GM18499 (cell line): ENCODE results near the gene TFF3.

Source experiments
- ATAC-seq: cut with Tn5 transposase; IDR thresholded peaks from one replicate; pipeline ENCODE4 v1.9.1; 2021; ENCODE audit warnings: moderate number of reproducible peaks; ENCODE audit not compliant: insufficient read depth, unreplicated experiment

Gene TFF3

DNA sequence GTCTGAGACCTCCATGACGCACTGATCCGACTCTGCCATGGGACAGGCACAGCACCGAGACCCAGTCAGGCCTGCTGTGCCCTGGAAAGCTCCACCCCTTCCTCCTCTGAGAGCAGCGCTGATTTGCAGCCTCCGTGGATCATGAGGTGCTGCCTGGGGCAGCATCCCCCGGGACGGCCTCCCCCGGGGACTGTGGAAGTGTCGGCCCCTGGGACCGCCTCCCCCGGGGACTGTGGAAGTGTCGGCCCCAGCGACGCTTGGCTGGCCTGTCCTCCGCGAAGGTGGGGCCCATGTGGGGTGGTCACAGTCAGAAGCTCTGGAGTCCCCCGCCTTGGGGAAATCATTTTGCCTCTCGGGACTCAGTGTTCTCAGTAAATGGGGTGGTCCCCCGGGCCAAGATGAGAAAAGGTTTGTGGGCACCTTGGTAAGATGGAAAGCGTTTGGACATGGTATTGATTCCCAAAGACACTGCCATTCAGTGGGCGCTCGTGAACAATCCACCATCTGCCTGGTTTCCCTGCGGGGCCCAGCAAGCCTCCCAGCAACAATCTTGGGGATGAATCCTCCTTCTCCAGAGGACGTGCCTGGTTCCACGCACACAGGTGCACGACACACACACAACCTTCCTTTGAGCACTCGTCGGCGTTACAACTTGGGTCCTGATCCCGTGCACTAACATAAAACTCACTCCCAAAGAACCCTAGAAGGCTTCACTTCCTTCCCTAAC is 32.6 kb upstream of the TFF3 start:
- ATAC-seq: no peak

DNA sequence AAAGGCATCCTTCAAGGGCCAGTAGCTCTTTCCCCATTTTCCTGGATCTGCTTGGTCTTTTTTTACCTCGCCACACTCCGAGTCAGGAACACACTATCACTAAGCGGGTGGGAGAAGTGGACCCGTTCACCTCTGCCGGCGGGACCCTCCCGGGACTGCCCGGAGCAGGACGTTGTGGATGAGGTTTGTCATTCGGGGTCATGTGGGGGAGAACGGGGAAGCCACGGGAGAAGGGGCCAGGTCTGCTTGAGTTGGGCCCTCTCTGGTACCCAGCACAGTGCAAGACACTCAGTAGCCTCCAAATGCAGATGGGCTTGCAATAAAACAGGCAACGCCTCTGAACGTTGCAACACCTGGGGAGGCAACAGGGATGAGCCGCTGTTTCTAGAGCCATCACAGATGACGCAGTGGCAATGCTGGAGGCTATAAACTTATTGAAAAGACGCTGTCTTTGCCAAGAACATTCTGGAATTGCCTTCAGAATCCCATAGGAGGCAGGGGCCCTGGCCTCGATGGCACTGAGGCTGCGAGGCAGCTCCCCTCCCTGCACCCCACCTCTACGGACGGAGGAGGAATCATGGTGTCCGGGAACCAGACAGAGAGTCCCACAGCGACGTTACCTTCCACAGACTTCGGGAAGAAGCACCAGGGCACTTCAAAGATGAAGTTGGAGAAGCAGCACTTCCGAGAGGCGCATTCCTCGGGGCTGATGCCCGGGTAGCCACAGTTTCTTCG is 31.8 kb upstream of the TFF3 start:
- ATAC-seq: no peak

DNA sequence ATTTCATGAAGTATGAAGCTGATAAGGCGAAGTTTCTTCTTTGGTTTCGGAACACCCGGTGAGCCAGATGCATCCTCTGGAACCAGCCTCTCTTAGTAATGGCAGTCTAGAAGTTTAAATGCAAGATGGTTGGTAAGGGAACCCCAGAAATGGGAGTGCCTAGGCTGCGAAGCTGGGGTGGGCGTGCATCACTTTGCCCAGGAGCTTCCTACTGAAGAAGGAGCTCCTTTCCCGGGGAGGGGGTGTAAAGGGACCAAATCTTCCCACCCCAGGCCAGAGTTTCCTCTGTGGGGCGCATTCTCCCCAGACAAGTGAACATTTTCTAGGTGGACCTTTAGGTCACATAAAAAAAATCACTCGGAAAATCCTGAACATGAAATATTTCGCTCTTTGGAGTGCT is 31.2 kb upstream of the TFF3 start:
- ATAC-seq: no peak

DNA sequence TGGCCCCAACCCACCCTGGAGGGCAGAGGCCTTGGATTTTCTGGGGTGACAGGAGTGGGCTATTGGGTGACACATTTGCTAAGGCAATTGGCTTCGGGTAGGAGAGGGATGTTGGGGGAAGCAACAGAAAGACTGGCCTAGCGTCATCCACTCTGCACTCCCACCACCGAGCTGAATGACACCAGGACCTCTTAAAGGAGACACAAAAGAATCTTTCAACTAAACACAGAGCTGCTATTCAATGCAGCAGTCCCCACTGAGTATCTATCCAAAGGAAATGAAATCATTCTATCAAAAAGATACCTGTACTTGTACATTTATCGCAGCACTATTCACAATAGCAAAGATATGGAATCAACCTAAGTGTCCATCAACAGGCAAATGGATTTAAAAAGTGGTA is 29.4 kb upstream of the TFF3 start:
- no peak for ATAC-seq

DNA sequence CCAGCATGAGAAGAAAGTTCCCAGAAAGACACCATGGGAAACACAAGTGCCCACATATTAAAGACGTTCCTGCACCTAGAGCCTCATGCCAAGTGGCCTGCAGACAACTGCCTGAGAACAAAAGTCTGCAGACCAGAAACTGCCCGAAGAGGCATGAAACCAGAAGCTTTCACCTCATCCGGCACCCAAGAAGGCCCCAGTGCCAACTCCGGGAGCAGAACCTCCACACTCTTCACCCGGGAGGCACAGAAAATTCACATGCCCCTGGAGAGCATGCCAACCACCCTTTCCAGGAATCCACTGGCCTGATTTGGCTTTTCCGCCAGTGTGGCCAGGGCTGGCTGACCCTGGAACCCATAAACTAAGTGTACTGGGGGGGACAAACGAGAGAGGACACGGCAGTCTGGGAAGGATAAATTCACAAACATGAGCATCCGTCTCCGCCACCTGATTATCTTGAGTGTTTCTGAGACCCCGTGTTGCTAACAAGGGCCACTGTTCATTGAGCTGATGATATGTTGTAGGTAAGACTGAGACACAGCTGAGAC is 28.8 kb upstream of the TFF3 start:
- ATAC-seq: no peak

DNA sequence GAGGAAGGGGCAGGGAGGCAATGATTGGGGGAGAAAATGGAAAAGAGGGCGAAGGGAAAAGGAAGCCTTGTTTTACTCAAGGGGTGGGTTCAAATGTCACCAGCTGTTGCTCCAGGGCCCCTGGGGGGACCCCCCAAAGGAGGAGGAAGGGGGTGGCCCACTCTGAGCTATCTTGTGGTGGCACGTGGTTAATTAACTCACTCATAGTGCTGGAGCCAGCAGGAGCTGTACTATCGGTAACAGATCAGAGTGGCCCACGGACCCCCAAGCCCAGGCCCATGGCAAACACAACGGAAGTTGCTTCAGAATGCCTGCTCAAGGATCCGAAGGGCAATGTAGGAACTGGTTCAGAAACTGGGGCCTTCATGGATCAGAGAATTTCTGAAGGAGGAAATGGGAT is 28.3 kb upstream of the TFF3 start:
- ATAC-seq: no peak

DNA sequence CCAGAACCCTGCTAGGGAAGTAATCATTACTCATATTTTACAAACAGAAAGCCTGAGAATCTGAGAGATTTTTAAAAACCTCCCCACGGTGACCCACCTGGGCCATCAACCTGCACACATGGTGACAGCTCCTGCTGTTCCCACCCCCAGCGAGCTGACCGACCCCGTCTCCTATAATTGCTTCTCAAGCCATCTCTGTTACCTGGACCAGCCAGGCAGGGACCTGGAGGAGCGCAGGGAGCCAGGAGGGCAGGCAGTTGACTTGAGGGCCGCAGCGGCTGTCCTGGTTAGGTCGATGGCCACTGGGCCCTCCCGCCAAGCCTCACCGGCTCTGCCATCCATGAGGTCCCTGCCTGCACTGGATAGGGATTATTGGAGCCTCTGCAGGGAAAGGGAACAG is 27.9 kb upstream of the TFF3 start:
- no peak for ATAC-seq

DNA sequence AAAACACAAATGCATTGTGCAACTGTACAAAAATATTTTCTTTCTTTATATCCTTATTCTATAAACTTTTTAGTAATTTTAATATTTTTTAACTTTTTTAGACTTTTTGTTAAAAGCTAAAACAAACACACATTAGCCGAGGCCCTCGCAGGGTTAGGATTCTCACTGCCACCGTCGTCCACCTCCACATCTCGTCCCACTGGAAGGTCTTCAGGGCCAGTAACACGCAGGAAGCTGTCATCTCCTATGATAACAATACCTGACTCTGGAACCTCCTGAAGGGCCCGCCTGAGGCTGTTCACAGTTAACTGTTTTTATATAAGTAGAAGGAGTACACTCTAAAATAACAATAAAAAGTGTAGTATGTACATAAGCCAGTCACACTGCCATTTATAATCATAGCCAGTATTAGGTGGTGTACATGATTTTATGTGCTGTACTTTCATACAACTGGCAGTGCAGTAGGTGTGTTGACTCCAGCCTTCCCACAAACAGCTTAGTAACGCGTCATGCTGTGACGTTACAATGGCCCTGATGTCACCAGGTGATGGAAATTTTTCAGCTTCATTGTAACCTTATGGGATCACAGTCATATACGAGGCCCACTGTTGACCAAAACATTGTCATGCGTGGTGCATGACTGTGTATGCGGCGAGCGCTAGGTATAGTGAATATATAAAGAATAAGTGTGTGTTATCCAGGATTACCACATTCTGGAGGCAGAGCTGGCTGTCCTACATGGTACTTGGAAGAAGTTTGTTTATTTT is 26.8 kb upstream of the TFF3 start:
- ATAC-seq: no peak

DNA sequence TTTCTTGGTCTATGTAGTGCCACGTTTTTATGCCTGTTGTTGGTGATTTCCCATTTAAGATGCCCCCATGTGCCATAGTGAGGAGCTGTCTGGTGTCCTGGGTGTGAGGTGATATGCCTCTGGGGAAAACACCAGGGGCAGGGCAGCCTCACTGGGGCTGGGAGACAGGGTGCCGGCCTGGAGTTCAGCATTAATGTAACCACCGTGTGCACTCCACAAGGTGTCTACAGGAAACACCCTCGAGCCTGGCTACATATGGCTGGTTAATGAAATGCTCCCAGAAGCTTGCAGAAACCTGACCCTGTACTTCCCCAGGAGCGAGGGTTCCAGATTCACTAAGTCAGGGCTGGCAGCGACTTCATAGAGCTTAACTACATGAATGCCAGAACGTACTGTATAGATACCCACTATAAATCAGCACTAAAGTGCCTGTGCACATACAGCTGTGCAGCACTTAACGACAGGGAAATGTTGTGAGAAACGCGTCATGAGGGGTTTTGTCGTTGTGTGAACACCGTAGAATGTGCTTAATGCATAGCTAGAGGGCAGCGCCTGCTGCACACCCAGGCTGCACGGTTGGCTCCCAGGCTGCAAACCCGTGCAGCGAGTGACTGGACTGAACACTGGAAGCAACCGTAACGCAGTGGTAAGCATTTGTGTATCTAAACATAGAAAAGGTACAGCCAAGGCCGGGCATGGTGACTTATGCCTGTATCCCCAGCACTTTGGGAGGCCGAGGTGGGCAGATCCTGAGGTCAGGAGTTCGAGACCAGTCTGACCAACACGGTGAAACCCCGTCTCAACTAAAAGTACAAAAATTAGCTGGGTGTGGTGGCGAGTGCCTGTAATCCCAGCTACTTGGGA is 25.2 kb upstream of the TFF3 start:
- no peak for ATAC-seq

DNA sequence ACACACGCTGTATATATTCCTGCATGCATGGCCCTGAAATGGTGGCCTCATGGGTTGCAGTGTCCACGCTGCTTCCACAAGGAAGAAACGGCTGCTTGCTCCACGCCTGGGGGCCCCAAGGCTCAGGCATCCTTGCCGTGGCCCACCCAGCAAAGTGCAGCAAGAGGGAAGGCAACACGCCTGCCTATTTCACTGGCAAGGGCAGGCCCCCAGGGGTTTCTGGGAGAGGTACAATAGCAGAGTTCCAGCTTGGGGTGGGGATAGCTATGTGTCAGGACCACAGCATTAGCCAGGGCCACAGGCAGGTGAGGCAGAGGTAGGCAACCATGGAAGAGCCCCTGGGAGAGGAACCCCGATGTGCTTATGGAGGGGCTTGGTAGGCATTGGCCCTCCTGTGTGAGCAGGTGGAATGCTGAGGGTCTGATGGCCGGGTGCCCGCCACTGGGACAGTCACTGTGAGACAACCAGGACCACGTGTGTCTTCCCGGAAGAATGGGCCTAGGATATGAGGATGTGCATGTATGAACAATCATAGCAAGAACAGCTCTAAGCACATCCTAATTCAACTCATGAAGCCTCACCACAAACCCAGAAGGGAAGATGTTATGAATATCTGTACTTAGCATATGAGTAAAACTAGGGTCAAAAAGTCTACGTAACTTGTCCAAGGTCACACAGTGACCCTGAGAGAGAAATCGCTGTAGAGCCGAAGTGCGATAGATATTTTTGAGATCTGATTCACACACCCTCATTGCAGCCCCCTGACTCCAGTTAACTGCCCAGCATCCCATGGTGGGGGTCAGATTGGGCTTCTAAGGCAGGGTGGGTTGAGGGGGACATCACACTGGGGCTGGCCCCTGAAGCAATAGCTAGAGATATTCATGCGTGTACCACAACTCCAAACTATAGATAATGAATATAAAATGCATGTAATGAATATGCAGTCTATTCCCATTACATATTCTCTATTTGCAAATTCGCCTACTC is 23.8 kb upstream of the TFF3 start:
- no peak for ATAC-seq

DNA sequence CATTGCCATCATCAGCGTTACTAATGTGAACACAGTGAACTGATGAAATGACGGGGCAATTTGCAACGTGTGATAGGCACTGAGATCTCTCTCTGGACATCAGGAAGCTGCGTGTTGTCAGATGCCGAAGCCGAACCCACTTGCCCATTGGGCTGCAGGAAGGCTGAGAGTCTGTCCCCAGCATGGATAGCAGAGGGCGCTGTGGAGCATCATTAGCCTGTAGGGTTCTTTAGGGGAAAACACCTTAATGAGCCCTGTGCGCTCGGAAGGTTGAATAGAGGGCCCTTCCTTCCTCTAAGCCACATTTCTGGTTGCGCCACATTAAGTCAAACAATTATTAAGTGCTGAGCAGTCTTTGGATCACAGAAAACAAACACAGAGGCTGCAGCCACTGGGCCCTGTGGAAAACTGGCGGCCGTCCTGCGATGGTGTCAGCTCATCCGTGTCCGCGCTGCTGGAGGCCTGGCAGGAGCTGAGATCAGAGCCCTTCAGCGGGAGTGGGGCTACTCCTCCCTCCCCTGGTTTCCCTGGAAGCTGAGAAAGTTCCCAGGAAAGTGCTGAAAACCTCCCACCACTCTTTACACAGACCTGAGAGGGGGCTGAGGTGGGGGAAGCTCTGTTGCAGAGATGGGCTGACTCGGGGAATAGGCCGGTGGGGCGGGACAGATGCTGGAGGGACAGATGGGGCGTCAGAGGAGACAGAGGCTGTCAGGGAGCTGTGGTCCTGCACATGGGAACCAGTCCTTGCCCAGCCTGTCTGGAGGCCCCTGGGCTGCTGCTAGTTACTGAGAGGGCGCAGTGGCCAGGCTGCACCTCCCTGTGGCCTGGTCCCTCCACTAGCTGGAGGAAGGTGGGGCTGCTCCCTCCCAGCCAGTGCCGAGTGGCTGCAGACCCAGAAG is 22.9 kb upstream of the TFF3 start:
- no peak for ATAC-seq

DNA sequence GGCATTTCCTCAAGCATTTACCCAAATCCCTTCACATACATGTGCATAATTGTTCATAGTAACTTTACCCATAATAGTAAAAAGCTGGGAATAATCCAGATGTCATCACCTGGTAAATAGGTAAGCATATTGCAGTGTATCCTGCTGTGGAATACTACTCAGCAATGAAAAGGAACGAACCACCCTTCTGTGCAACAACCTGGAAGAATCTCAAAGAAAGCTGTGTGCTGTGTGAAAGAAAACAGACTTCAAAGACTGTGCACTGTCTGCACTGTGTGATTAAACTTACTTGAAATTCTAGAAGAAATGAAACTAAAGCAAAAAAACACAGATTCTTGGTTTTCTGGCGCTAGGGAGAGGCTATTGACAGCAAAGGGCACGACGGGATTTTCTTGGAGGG is 22.1 kb upstream of the TFF3 start:
- no peak for ATAC-seq

DNA sequence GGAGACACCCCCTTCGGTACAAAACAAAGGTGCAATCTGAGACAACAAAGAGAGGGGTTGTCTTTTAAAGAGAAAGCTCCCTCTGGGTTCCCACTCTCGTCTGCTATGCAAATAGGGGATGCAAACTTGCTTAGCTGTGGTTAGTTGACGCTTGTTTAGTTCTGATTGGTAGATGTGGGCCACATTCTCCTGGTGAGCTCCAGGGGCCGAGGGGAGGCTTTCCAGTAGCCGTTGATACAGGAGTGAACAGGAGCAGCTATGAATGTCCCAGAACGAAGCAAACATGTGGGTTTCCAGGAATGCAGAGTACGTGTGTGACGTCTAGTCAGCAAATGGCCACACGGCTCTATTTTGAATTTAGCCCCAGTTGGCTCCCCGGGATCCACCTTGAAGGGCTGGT is 20.8 kb upstream of the TFF3 start:
- ATAC-seq: no peak

DNA sequence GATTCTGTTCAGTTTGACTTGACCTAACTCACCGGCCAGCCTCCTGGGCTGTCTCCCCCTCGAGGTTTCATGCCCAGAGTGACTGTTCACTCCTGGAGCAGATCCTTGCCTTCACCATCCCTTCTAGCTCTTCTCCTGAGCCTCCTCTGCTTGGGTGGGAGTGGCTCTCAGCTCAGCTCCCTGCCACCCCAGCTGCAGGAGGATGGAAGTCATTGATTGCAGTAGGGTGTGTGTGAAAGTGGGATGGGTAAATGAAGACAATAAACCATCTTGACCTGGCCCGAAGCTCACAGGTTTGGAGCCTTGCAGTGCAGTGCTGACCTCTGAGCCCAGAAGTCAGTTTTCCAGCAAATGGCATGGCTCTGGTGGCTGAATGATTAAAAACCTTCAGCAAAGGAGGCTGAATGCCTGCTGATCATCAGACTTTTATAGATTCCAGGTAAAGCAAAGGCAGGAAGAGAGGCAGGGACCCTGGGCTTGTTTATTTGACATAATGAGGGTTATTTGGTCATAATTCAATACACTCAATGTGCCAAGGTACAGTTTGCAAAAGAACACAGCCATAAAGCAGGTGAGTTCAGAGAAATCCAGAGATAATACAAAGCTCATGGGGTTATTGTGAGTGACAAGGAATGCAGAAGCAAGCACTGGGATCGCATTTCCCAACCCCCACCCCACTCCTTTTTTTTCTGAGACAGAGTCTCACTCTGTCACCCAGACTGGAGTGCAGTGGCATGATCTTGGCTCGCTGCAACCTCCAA is 17.5 kb upstream of the TFF3 start:
- ATAC-seq: no peak

DNA sequence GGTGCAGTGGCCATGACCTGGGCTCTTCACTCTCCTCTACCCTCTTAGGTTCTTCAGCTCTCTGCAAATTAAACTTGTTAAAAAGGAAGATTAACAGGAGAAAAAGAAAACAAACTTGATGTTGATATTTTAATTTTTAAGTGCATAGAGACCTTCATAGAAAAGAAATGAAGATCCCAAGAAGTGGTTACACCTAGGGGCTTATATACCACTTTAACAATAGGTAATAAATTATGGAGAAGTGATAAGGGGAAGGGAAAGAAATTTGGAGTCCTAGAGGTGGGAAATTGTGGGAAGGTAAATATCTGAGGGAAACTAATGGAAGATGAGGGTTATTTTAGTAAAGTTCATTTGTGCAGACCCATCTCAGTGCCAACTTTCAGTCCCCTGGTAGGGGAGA is 16.5 kb upstream of the TFF3 start:
- no peak for ATAC-seq

DNA sequence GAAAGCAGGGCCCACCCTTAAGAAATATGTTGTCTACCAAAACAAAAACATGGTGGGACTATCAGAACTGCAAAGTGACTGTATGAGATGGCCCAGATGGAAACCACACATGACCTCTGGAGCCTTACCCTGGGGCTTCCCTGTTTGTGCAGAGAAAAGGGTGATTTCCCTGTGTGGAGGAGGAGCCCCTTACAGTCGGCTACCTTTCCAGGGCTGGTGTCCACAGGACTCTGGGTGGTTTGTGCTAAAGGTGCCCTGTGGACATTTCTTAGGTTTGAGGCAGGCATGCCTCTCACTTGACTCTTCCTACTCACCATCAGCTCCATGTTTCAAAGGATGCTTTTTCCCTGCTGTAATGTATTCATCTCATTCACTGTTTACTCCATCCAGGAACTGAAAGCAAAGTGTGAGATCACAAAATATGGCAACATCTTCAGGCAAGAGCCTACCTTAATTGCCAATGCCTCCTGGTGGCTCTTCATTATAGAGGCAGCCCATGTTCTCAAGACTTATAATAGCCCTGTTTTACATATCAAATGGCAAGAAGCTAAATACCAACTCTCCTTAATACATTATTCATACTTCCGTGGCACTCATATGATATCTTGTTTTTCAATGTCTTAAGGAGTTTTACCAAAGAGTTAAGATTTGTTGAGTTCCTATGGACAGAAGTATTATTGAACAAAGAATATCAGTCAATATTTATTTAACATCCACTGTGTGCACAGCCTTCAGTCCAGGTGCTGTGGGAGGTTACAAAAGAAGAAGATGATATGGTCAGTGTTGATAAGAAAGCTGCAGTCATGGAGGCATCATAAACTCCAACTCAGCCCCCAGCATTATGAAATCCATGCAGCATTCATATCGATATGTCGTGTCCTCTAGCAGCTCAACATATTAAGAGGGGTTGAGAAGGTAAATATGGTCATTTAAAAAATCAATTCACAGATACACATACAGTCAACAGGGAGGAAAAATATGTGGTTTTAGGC is 15.5 kb upstream of the TFF3 start:
- ATAC-seq: no peak
